ENCODE data around the gene ZNF490. TPM values are rescaled to one million over a fixed set of nuclear protein-coding genes. Genes with fewer than 3 reads are reported as not detected.

ZNF490 gene
- total and polyA plus RNA-seq, 10 of the 15 experiments (the other 5 are each of a cell fraction or from before 2014, with no cell fraction given): 0.57 to 8.4 (median 3.2) TPM

DNA sequence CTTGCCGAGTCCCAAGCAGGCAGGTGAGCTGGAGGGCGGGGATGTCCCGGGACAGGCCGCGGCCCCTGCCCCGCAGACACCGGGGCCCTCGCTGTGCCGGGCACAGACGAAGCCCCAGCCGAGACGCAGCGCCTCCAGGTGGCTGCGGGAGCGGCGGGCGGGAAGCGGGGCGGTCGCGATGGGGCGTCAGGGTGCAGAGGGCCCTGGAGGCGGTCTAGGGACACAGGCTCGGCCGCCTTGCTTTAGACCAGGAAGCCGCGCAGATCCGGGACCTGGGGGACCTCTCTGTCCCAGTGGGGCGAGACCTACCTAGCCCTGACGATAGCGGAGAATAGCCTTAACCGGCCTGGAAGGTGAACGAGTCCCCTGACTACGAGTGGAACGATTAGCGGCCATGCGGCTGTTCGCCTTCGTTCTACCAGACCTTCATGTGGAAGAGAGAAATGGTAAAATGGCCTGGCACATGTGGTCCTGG lies 55.1 kb downstream of the ZNF490 start:
- H3K4me2 ChIP-seq (ENCODE audit: control insufficient read depth, insufficient read depth): no peak overlapping the region
- no peak for DNase-seq (ENCODE audit: low read depth, low spot score)
- ChIA-PET RAD21 (ENCODE audit: unreplicated experiment) (no interaction called here), CTCF (no interaction called here), SMC1A (ENCODE audit: uncharacterized antibody, unreplicated experiment) (no interaction called here), POLR2A (no interaction called here)
- no peak overlapping the region for H2AFZ ChIP-seq (ENCODE audit: control insufficient read depth, low read depth, low read length)
- FAIRE-seq: no peak
- intact Hi-C loops (cut with micrococcal nuclease; ENCODE audit: unreplicated experiment) (no loop called here), in situ Hi-C loops (cut with MboI) (no loop called here)
- WGBS (ENCODE audit: insufficient coverage, insufficient replicate concordance, low lambda C conversion rate, missing lambda C conversion rate): 96% methylated on average over 39 of the region's 39 CpGs
- H3K27me3 ChIP-seq (replicated peaks in 1 of 2; ENCODE audit: control insufficient read depth in 2 of 2, insufficient read depth in 2 of 2, low read length in 1 of 2): no peaks in the 10 kb centered on the region
- H3K27ac ChIP-seq (ENCODE audit: control insufficient read depth, insufficient read depth): no peak overlapping the region
- no peak for ATAC-seq
- H3K4me3 ChIP-seq: no peak overlapping the region
- H3K36me3 ChIP-seq (ENCODE audit: control insufficient read depth in 2 of 2, insufficient read depth in 2 of 2, low read length in 1 of 2): no peaks in the 10 kb centered on the region
- H3K9me3 ChIP-seq (replicated peaks; ENCODE audit: control insufficient read depth, insufficient read depth, low read length): no peaks in the 10 kb centered on the region
- H3K9ac ChIP-seq (ENCODE audit: control insufficient read depth, insufficient read depth, low read length): no peak overlapping the region
- no peaks in the 10 kb centered on the region for H4K20me1 ChIP-seq (ENCODE audit: control insufficient read depth, insufficient read depth)
- BruUV-seq (replicated peaks): no TSS peak
- peaks cover 6% of the 10 kb centered on the region; the same call in 1 of the 2 replicates for H3K4me1 ChIP-seq (ENCODE audit: control insufficient read depth, insufficient read depth, low read length)
- TF ChIP-seq BCL11A (IDR thresholded peaks at IDR 0.05; ENCODE audit: low read depth, low read length) (no peak), LARP7 (IDR thresholded peaks at IDR 0.05) (no peak), NR2F1 (conservative IDR thresholded peaks at IDR 0.05) (no peak), RAD21 (IDR thresholded peaks at IDR 0.05; ENCODE audit: insufficient read depth, low read depth, low read length) (no peak), SREBF2 (IDR thresholded peaks at IDR 0.05; ENCODE audit: low read length) (no peak), HSF1 (IDR thresholded peaks at IDR 0.05; ENCODE audit: low read depth, low read length) (no peak), IKZF2 (IDR thresholded peaks at IDR 0.05) (no peak), STAT3 (IDR thresholded peaks at IDR 0.05; ENCODE audit: low read depth, low read length) (no peak), SUZ12 (IDR thresholded peaks at IDR 0.05; ENCODE audit: unreplicated experiment) (no peak)
- TF ChIP-seq, protein P1, sequence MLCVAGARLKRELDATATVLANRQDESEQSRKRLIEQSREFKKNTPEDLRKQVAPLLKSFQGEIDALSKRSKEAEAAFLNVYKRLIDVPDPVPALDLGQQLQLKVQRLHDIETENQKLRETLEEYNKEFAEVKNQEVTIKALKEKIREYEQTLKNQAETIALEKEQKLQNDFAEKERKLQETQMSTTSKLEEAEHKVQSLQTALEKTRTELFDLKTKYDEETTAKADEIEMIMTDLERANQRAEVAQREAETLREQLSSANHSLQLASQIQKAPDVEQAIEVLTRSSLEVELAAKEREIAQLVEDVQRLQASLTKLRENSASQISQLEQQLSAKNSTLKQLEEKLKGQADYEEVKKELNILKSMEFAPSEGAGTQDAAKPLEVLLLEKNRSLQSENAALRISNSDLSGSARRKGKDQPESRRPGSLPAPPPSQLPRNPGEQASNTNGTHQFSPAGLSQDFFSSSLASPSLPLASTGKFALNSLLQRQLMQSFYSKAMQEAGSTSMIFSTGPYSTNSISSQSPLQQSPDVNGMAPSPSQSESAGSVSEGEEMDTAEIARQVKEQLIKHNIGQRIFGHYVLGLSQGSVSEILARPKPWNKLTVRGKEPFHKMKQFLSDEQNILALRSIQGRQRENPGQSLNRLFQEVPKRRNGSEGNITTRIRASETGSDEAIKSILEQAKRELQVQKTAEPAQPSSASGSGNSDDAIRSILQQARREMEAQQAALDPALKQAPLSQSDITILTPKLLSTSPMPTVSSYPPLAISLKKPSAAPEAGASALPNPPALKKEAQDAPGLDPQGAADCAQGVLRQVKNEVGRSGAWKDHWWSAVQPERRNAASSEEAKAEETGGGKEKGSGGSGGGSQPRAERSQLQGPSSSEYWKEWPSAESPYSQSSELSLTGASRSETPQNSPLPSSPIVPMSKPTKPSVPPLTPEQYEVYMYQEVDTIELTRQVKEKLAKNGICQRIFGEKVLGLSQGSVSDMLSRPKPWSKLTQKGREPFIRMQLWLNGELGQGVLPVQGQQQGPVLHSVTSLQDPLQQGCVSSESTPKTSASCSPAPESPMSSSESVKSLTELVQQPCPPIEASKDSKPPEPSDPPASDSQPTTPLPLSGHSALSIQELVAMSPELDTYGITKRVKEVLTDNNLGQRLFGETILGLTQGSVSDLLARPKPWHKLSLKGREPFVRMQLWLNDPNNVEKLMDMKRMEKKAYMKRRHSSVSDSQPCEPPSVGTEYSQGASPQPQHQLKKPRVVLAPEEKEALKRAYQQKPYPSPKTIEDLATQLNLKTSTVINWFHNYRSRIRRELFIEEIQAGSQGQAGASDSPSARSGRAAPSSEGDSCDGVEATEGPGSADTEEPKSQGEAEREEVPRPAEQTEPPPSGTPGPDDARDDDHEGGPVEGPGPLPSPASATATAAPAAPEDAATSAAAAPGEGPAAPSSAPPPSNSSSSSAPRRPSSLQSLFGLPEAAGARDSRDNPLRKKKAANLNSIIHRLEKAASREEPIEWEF (IDR thresholded peaks at IDR 0.05; ENCODE audit: insufficient replicate concordance, low read depth, low read length): no peak
- H3K79me2 ChIP-seq (ENCODE audit: control insufficient read depth, insufficient read depth, low read length): peaks cover 6% of the 10 kb centered on the region

Measured in GM12878 (cell line).